ENCODE results near the gene RPL36.

The RPL36 gene

GRCh38 chr19:5665781-5666513 lies 24.1 kb upstream of the RPL36 start:
- H3K27me3 ChIP-seq (ENCODE audit: insufficient read depth, low read length, poor library complexity, severe bottlenecking), result no peaks in the 10 kb centered on the region
- H3K4me3 ChIP-seq (ENCODE audit: low read length, poor library complexity, severe bottlenecking), result no peak overlapping the region
- no peak overlapping the region for H2AFZ ChIP-seq (ENCODE audit: low read length)
- TF ChIP-seq CTCF (conservative IDR thresholded peaks at IDR 0.05; ENCODE audit: low read length) (no peak), EZH2phosphoT487 (IDR thresholded peaks at IDR 0.05; ENCODE audit: borderline replicate concordance) (no peak)
- H3K9me2 ChIP-seq (replicated peaks; ENCODE audit: low read depth, low read length), result no peaks in the 10 kb centered on the region
- H3K9me3 ChIP-seq (ENCODE audit: insufficient read depth, low read depth, low read length), result no peaks in the 10 kb centered on the region
- no peaks in the 10 kb centered on the region for H4K20me1 ChIP-seq (ENCODE audit: insufficient read depth, low read length, poor library complexity, severe bottlenecking)
- no peaks in the 10 kb centered on the region for H3F3A ChIP-seq (ENCODE audit: low read depth)
- H3K4me1 ChIP-seq (ENCODE audit: insufficient read depth, low read length, poor library complexity, severe bottlenecking), result no peaks in the 10 kb centered on the region
- H3K4me2 ChIP-seq (ENCODE audit: low read depth, low read length, poor library complexity, severe bottlenecking), result no peak overlapping the region
- H3K79me2 ChIP-seq (ENCODE audit: insufficient read depth, low read length), result no peaks in the 10 kb centered on the region
- no peak overlapping the region for H3K9ac ChIP-seq (ENCODE audit: low read depth, low read length, poor library complexity, severe bottlenecking)
- H3K36me3 ChIP-seq (ENCODE audit: insufficient read depth, low read length), result peaks cover 83% of the 10 kb centered on the region

DNA sequence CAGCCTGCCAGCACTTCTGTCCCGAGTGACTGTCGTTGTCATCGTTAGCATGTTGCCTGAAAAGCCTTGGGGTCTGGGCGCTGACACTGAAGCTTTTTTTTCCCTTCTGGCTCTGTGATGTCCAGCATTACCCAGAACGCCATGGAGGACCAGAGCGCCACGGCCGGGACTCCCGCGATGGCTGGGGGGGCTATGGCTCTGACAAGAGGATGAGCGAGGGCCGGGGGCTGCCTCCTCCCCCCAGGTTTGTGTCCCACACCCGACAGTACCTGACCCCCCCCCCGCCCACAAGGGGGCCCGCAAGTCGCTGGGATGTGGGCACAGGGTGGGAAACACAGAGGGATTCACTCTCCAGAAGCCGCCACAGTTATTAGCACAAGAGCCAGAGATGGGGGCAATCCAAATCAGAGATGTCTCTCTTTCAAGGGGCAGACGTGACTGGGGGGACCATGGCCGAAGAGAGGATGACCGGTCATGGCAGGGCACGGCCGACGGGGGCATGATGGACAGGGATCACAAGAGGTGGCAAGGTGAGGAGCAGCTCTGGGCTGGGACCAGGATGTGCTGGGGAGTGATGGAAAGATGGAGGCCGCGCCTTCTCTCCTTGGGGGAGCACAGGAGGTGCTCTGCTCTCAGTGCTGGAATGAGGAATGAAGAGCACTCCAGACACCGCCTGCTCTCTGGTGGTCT lies 23.0 kb upstream of the RPL36 start:
- no peaks in the 10 kb centered on the region for H4K20me1 ChIP-seq (ENCODE audit: insufficient read depth, low read length, poor library complexity, severe bottlenecking)
- H3K9ac ChIP-seq (ENCODE audit: low read depth, low read length, poor library complexity, severe bottlenecking), result no peak overlapping the region
- TF ChIP-seq EZH2phosphoT487 (IDR thresholded peaks at IDR 0.05; ENCODE audit: borderline replicate concordance), result no peak
- TF ChIP-seq CTCF (conservative IDR thresholded peaks at IDR 0.05; ENCODE audit: low read length), result no peak

GRCh38 chr19:5667751-5668271 lies 22.3 kb upstream of the RPL36 start:
- Histone ChIP-seq H3F3A (ENCODE audit: low read depth) (no peaks in the 10 kb centered on the region), H4K20me1 (ENCODE audit: insufficient read depth, low read length, poor library complexity, severe bottlenecking) (no peaks in the 10 kb centered on the region), H3K4me2 (ENCODE audit: low read depth, low read length, poor library complexity, severe bottlenecking) (no peak overlapping the region), H3K9ac (ENCODE audit: low read depth, low read length, poor library complexity, severe bottlenecking) (no peak overlapping the region), H3K36me3 (ENCODE audit: insufficient read depth, low read length) (peaks cover 68% of the 10 kb centered on the region), H3K27me3 (ENCODE audit: insufficient read depth, low read length, poor library complexity, severe bottlenecking) (no peaks in the 10 kb centered on the region), H3K9me3 (ENCODE audit: insufficient read depth, low read depth, low read length) (no peaks in the 10 kb centered on the region), H3K4me3 (ENCODE audit: low read length, poor library complexity, severe bottlenecking) (no peak overlapping the region), H3K79me2 (ENCODE audit: insufficient read depth, low read length) (no peaks in the 10 kb centered on the region), H2AFZ (ENCODE audit: low read length) (no peak overlapping the region), H3K4me1 (ENCODE audit: insufficient read depth, low read length, poor library complexity, severe bottlenecking) (no peaks in the 10 kb centered on the region), H3K9me2 (replicated peaks; ENCODE audit: low read depth, low read length) (no peaks in the 10 kb centered on the region)
- TF ChIP-seq CTCF (conservative IDR thresholded peaks at IDR 0.05; ENCODE audit: low read length) (no peak), EZH2phosphoT487 (IDR thresholded peaks at IDR 0.05; ENCODE audit: borderline replicate concordance) (no peak)

More for the DNA sequence above, 23.0 kb upstream of the RPL36 start:
- Histone ChIP-seq H3K36me3 (ENCODE audit: insufficient read depth, low read length) (peaks cover 72% of the 10 kb centered on the region), H3K27me3 (ENCODE audit: insufficient read depth, low read length, poor library complexity, severe bottlenecking) (no peaks in the 10 kb centered on the region), H3K9me2 (replicated peaks; ENCODE audit: low read depth, low read length) (no peaks in the 10 kb centered on the region), H3K9me3 (ENCODE audit: insufficient read depth, low read depth, low read length) (no peaks in the 10 kb centered on the region), H3K4me2 (ENCODE audit: low read depth, low read length, poor library complexity, severe bottlenecking) (no peak overlapping the region), H3F3A (ENCODE audit: low read depth) (no peaks in the 10 kb centered on the region), H3K79me2 (ENCODE audit: insufficient read depth, low read length) (no peaks in the 10 kb centered on the region), H3K4me1 (ENCODE audit: insufficient read depth, low read length, poor library complexity, severe bottlenecking) (no peaks in the 10 kb centered on the region), H3K4me3 (ENCODE audit: low read length, poor library complexity, severe bottlenecking) (no peak overlapping the region), H2AFZ (ENCODE audit: low read length) (no peak overlapping the region)

Data from Loucy (cell line).